ENCODE results near the gene GPR176.

GRCh38 chr15:39797407-39797806 is 122.7 kb downstream of the GPR176 start:
- TF ChIP-seq CTCF (IDR thresholded peaks at IDR 0.05): no peak
- no peak for TF ChIP-seq POLR2A (IDR thresholded peaks at IDR 0.05)
- TF ChIP-seq POLR2AphosphoS5 (IDR thresholded peaks at IDR 0.05): no peak
- TF ChIP-seq EP300 (IDR thresholded peaks at IDR 0.05): no peak
